ENCODE data around the gene DNAJA3. TPM values are rescaled to one million over a fixed set of nuclear protein-coding genes. Genes with fewer than 3 reads are reported as not detected.

Gene DNAJA3
- total RNA-seq, 1 donor from 2014 or later, result 27.3 TPM

DNA sequence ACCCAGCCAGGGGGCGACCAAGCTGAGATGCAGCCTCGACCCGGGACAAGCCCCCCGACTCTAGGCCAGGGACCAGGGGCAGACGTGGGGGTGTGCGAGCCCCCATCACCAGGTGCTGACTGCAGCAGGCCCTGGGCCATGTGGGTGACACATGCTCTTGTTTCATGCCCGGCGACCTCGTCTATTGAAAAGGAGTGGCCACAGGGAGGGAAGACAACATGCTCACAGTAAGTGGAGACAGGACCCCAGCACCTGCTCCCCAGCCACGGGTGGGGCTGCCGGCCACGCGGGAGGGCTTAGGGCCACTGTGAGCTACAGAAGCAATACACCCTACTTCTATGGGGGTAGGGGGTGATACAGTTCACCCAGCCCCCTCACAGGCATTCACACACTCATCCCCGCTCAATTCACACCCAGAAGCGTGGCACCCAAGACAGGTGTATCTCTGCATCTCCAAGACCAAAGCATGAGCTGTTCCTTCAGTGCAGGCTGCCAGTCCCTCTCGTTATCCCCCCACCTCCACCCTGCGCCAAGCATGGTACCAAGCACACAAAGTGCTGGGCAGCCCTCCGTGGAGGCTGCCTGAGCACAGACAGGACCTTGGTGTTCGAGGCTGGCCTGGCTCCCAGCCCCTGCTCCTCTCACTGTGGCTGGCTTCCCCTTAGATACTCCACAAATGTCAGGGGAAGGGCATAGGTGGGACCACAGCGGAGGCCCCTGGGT, 40.4 kb upstream of the DNAJA3 start:
- Mint-ChIP-seq H3K36me3 (no peaks in the 10 kb centered on the region), H3K4me1 (peaks cover 29% of the 10 kb centered on the region), H3K4me3 (no peak overlapping the region), H3K9me3 (no peaks in the 10 kb centered on the region), H3K27me3 (ENCODE audit: insufficient read depth, low read depth) (peaks cover 8% of the 10 kb centered on the region), H3K27ac (no peak overlapping the region)
- no peak overlapping the region for H3K9ac ChIP-seq
- H3K27ac ChIP-seq, result no peak overlapping the region
- no peak overlapping the region for H3K4me3 ChIP-seq
- H3K9me3 ChIP-seq (ENCODE audit: low read depth), result no peaks in the 10 kb centered on the region
- peaks cover 21% of the 10 kb centered on the region for H3K4me1 ChIP-seq
- H4K20me1 ChIP-seq (ENCODE audit: low read depth), result no peaks in the 10 kb centered on the region
- H3F3A ChIP-seq (ENCODE audit: low read depth), result peaks cover 4% of the 10 kb centered on the region
- H3K36me3 ChIP-seq, result no peaks in the 10 kb centered on the region
- no peak overlapping the region for H3K4me2 ChIP-seq
- no peak for DNase-seq (ENCODE audit: low spot score)
- TF ChIP-seq, protein P1, sequence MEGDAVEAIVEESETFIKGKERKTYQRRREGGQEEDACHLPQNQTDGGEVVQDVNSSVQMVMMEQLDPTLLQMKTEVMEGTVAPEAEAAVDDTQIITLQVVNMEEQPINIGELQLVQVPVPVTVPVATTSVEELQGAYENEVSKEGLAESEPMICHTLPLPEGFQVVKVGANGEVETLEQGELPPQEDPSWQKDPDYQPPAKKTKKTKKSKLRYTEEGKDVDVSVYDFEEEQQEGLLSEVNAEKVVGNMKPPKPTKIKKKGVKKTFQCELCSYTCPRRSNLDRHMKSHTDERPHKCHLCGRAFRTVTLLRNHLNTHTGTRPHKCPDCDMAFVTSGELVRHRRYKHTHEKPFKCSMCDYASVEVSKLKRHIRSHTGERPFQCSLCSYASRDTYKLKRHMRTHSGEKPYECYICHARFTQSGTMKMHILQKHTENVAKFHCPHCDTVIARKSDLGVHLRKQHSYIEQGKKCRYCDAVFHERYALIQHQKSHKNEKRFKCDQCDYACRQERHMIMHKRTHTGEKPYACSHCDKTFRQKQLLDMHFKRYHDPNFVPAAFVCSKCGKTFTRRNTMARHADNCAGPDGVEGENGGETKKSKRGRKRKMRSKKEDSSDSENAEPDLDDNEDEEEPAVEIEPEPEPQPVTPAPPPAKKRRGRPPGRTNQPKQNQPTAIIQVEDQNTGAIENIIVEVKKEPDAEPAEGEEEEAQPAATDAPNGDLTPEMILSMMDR (IDR thresholded peaks at IDR 0.05), result no peak
- TF ChIP-seq EZH2 (IDR thresholded peaks at IDR 0.05), result no peak
- TF ChIP-seq EZH2phosphoT487 (IDR thresholded peaks at IDR 0.05), result no peak
- H3K79me2 ChIP-seq (ENCODE audit: low read depth), result no peaks in the 10 kb centered on the region
- no peaks in the 10 kb centered on the region for H3K27me3 ChIP-seq
- no peak overlapping the region for H2AFZ ChIP-seq (replicated peaks)

DNA sequence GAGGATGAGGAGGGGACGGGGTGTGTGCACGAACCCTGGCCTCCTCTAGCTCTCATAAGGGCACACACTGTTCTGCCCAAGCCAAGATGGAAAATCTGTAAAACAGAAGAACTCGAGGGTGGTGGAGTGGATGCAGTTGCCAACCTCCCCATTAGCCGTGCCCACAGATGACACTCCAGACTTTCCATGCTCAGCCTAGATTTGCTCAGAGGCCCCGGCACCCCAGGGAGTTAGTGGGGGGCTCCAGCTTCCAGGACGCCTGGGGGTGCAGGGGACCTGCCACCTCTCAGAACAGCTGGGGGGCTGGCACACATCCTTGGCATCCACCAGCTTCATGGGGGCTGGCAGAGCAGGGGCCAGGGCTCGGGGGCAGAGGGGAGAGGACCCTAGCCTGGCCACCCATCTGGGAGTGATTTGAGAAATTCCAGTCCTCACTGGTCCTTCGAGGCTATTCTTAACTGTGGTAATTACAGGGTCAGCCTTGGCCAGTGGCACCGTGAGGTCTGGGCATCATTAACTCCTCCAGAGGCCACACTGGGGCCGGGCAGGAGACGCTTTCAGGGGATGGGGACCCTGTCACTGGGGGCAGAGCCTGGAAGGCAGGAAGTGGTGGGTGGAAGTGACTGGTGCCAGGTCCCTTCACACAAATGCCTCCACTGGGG, 39.7 kb upstream of the DNAJA3 start:
- no peak overlapping the region for H3K4me2 ChIP-seq
- no peak overlapping the region for H3K9ac ChIP-seq
- H3K4me1 ChIP-seq, result peaks cover 28% of the 10 kb centered on the region
- Mint-ChIP-seq H3K4me1 (peaks cover 32% of the 10 kb centered on the region), H3K4me3 (no peak overlapping the region), H3K36me3 (no peaks in the 10 kb centered on the region), H3K27me3 (ENCODE audit: insufficient read depth, low read depth) (peaks cover 9% of the 10 kb centered on the region), H3K9me3 (no peaks in the 10 kb centered on the region), H3K27ac (peak overlapping the region; percentile 69)
- H3K4me3 ChIP-seq, result no peak overlapping the region
- H3K36me3 ChIP-seq, result no peaks in the 10 kb centered on the region
- no peaks in the 10 kb centered on the region for H3K27me3 ChIP-seq
- TF ChIP-seq EZH2 (IDR thresholded peaks at IDR 0.05), result no peak
- H3K9me3 ChIP-seq (ENCODE audit: low read depth), result no peaks in the 10 kb centered on the region
- DNase-seq (ENCODE audit: low spot score), result no peak
- peaks cover 8% of the 10 kb centered on the region for H3F3A ChIP-seq (ENCODE audit: low read depth)
- no peak overlapping the region for H2AFZ ChIP-seq (replicated peaks)
- no peaks in the 10 kb centered on the region for H4K20me1 ChIP-seq (ENCODE audit: low read depth)
- no peaks in the 10 kb centered on the region for H3K79me2 ChIP-seq (ENCODE audit: low read depth)
- H3K27ac ChIP-seq, result no peak overlapping the region

DNA sequence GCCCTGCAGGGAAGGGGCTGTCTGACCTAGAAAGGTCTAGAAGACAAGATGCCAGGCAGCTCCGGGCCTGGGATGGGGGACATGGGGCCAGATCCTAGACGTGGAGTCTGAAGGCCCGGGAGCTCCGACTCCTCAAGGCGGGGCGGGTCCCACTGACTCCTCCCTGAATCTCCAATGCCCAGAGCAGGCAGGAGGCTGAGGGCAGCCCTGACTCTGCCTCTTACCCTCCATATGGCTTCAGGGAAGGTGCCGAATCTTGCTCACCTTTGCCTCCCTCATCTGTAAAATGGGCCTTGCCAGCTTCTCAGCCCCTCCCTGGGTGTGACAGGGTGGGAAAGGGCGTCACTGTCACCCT, 39.2 kb upstream of the DNAJA3 start:
- H3K9me3 Mint-ChIP-seq, result no peaks in the 10 kb centered on the region
- no peaks in the 10 kb centered on the region for H4K20me1 ChIP-seq (ENCODE audit: low read depth)
- H3F3A ChIP-seq (ENCODE audit: low read depth), result peaks cover 8% of the 10 kb centered on the region
- no peak overlapping the region for H2AFZ ChIP-seq (replicated peaks)
- H3K4me1 ChIP-seq, result peaks cover 30% of the 10 kb centered on the region
- peak overlapping the region; percentile 69 for H3K27ac Mint-ChIP-seq
- DNase-seq (ENCODE audit: low spot score), result no peak
- no peaks in the 10 kb centered on the region for H3K36me3 ChIP-seq
- H3K4me3 ChIP-seq, result no peak overlapping the region
- H3K27ac ChIP-seq, result no peak overlapping the region
- no peak overlapping the region for H3K4me3 Mint-ChIP-seq
- H3K27me3 Mint-ChIP-seq (ENCODE audit: insufficient read depth, low read depth), result peaks cover 9% of the 10 kb centered on the region
- H3K9ac ChIP-seq, result no peak overlapping the region
- H3K36me3 Mint-ChIP-seq, result no peaks in the 10 kb centered on the region
- H3K9me3 ChIP-seq (ENCODE audit: low read depth), result no peaks in the 10 kb centered on the region
- no peak overlapping the region for H3K4me2 ChIP-seq
- no peaks in the 10 kb centered on the region for H3K79me2 ChIP-seq (ENCODE audit: low read depth)
- TF ChIP-seq, protein P1 (IDR thresholded peaks at IDR 0.05), result no peak
- TF ChIP-seq EZH2 (IDR thresholded peaks at IDR 0.05) (no peak), EZH2phosphoT487 (IDR thresholded peaks at IDR 0.05) (no peak)
- H3K27me3 ChIP-seq, result no peaks in the 10 kb centered on the region
- peaks cover 36% of the 10 kb centered on the region for H3K4me1 Mint-ChIP-seq
